GM18868 (cell line): ENCODE measurements around the gene CYFIP2.
"Not testable (repeated sequence)": the region's sequence is repeated elsewhere in the genome, so short reads cannot be mapped to it uniquely, and the experiment has no call there.

ENCODE experiments used
- ATAC-seq: cut with Tn5 transposase; IDR thresholded peaks from one replicate; pipeline ENCODE4 v1.9.1; 2021; ENCODE audit warnings: mild to moderate bottlenecking, moderate library complexity; ENCODE audit not compliant: unreplicated experiment

The CYFIP2 gene

DNA sequence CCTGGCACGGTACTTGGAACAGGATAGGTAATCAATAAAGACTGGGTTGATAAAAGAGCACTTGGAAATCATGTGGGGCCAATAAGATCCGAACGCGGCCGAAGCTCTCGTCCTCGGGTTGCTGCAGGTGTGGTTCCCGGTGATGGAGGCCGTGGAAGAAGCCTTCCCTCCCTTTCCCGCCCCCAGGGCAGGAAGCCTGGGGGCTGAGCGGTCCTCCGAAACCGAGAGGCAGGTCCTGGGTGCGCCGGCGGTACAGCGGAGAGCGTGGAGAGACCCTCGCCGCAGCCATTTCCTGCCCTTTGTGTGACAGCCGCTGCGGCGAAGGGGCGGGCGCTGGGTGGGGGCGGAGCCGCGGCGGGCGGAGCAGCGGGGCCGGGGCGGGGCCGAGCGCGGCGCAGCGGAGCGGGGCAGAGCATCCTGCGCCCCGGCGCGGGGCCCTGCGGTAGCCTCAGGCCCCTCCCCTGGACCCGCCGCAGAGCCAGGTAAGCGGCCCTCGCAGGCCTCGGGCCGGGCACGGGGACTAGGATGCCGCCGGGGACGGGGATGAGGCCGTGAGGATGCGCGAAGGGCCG, at the start of gene CYFIP2:
Gene CYFIP2 (plus strand): TSS at position 410 of the 572 bp plus-strand sequence. CDS start 19,239 bp downstream, outside the sequence.
- ATAC-seq: peak; percentile 84

DNA sequence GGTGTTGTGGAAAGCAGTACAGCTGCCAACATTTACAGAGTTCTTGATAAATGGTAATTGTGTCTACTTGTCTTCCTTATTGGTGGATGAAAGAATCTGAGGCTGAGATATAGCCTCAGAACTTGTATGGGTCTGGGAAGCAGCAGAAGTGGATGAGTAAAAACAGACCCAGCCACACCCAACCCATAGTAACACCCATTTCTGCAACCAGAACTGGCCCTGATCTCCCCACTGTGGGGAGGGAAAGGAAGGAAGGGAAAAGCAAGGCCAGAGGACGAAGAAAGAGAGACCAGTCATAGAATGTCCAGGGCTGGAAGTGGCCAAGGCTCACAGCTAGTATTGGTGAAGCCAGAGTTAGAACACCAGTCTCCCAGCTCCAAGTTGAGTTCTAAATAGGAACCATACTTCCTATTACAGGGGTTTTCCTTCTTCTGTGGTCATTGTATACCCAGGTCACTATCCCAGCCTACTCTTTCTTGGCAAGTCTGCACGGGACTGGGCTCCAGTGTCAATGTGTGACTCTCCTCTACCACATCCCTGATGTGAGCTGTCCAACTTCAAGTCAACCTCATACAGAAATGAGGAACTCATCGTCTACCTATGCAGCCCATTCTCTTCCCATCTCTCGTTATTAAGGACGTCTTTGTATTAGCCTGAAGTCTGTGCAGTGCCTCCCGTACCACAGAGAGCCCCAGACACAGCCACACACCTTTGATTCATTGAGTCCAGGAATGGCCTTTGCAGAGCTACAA, 49.4 kb upstream of the CYFIP2 start:
- no peak for ATAC-seq

GRCh38 chr5:157217289-157218024, 48.5 kb upstream of the CYFIP2 start:
- no peak for ATAC-seq

- ATAC-seq: peak; percentile 47
Observed at GRCh38 chr5:157219491-157220271, 46.2 kb upstream of the CYFIP2 start.

DNA sequence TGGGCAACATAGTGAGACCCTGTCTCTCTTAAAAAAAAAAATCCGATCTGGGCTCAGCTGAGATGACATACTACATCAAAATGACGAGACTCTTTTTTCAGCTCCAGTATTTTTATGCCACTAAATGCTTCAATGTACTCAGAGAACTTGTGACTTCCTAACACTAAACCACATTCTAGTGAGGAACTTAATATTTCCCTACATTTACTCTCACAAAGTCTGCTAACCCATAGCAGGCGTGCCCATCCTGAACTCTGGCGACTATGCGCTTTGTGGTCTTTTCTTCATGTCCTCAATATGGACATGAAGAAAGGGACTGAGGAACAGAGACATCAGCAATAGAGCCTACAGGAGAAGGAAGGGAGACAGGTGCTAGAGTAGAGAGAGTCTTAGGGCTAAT, 44.0 kb upstream of the CYFIP2 start:
- no peak for ATAC-seq

DNA sequence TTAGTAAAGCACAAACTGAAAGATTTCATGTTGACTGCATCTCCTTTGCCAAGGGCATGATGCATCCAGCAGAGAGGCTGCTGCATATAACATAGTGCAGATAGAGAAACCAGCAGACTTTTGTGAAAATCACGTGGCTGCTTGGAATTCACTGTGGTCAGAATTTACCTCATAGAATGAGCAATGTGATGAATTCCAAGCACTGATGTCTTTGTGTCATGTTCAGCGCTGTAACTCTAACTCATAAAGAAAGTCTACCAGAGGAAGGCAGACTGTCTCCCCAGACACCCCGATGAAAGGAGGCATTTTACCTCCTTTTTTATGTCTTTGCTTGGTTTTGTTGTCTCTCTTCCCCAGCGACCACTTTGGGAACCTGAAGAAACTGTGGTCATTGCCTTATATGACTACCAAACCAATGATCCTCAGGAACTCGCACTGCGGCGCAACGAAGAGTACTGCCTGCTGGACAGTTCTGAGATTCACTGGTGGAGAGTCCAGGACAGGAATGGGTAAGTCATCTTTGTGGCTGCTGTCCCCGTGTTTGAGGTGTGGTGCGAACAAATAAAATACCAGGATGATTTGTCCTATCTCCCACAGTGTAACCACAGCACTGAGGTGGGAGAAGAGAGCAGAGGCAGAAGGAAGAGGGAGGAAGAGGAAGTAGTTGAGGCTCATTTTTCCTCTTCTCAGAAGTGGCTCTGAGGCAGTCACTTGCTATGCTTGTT, 43.3 kb upstream of the CYFIP2 start:
- ATAC-seq: no peak

DNA sequence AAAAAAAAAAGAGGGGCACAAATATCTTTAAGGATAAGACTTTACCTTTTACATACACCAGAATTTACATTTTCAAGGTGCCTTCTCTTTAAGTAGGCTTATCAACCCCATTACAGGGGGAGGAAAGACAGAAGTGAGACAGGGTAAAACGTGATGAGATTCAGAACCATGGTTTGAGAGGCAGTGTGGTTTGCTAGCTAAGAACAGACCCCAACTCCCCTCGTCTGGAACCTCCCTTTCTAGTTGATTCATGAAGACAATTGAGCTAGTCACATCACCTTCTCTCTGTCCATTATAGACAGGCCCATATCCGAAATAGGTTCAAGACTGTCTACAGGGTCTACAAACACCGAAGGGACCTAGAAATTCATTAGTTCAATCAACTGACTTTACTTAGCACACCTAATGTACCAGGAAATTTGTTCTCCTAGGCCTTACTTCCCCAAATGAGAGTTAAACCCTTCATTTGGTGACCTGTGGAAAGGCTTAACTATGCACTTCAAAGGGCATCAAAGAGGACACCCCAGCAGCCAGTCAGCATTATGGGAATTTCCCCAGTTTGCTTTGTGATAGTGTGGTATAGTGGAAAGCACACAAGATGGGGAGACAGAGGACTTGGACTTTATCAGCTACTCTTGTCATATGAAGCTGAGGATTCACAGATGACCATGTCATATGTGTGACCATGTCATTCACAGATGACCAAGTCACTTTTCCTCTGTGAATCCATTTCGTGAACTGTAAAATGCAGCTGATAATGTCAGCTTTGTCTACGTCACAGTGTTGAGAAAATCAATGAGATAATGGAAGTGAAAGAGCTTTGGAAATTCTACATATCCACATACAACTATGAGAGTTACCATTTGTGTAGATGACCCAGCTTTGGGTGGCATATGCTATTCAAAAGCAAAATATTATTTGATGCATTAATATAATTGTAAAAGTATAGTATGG, 40.2 kb upstream of the CYFIP2 start:
- no peak for ATAC-seq

GRCh38 chr5:157230610-157231009, 35.3 kb upstream of the CYFIP2 start:
- no peak for ATAC-seq

GRCh38 chr5:157232706-157233105, 33.2 kb upstream of the CYFIP2 start:
- ATAC-seq: no peak

- no peak for ATAC-seq
Observed at GRCh38 chr5:157233515-157233914, 32.4 kb upstream of the CYFIP2 start.

GRCh38 chr5:157236423-157236822, 29.5 kb upstream of the CYFIP2 start:
- no peak for ATAC-seq

- ATAC-seq: no peak
Observed at GRCh38 chr5:157241483-157241882, 24.4 kb upstream of the CYFIP2 start.

- ATAC-seq: not testable (repeated sequence)
Observed at GRCh38 chr5:157244704-157245103, 21.2 kb upstream of the CYFIP2 start.

DNA sequence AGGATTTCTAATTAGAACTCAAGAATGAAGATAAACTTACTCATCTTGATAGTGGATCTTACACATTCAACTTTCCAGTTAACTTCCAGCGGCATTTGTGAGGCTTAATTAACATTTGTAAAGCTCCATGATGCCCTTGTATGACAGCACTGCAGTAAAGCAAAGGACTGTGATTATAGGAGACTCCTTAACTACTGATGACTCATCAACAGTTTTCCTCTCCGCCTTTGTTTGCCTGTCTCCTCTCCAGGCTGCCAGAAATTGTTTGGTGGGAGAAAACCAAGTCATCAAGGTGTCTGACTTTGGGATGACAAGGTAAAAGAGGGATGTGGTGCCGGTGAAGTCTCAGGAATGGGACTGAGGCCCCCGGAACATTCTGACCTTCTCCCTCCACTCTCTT, 20.4 kb upstream of the CYFIP2 start:
- no peak for ATAC-seq

- ATAC-seq: no peak
Observed at GRCh38 chr5:157245886-157246285, 20.0 kb upstream of the CYFIP2 start.

GRCh38 chr5:157247267-157247666, 18.7 kb upstream of the CYFIP2 start:
- ATAC-seq: peak; percentile 54

- no peak for ATAC-seq
Observed at GRCh38 chr5:157248821-157249470, 17.0 kb upstream of the CYFIP2 start.

GRCh38 chr5:157252711-157253465, 13.0 kb upstream of the CYFIP2 start:
- peak; percentile 89 for ATAC-seq
